Measurements from ENCODE around the gene GRM7.

The GRM7 gene

GRCh38 chr3:7745711-7746110, 884.8 kb downstream of the GRM7 start:
- Histone ChIP-seq H3K4me3 (ENCODE audit: low read length) (no peak overlapping the region), H3K27ac (ENCODE audit: low read depth, low read length) (no peak overlapping the region), H3K27me3 (ENCODE audit: control insufficient read depth, low read length) (no peaks in the 10 kb centered on the region), H3F3A (ENCODE audit: control insufficient read depth, insufficient read depth) (no peaks in the 10 kb centered on the region), H3K36me3 (ENCODE audit: control insufficient read depth, low read length) (no peaks in the 10 kb centered on the region), H3K9me2 (replicated peaks; ENCODE audit: control insufficient read depth, low read length) (no peaks in the 10 kb centered on the region), H3K79me2 (ENCODE audit: control insufficient read depth, low read length) (no peaks in the 10 kb centered on the region), H3K4me2 (ENCODE audit: low read length) (no peak overlapping the region), H4K20me1 (ENCODE audit: control insufficient read depth, insufficient read depth, low read depth, low read length) (no peaks in the 10 kb centered on the region), H3K9me3 (ENCODE audit: control insufficient read depth, insufficient read depth, low read length) (no peaks in the 10 kb centered on the region), H3K4me1 (ENCODE audit: control insufficient read depth, low read length) (no peaks in the 10 kb centered on the region)
- TF ChIP-seq, protein P1, sequence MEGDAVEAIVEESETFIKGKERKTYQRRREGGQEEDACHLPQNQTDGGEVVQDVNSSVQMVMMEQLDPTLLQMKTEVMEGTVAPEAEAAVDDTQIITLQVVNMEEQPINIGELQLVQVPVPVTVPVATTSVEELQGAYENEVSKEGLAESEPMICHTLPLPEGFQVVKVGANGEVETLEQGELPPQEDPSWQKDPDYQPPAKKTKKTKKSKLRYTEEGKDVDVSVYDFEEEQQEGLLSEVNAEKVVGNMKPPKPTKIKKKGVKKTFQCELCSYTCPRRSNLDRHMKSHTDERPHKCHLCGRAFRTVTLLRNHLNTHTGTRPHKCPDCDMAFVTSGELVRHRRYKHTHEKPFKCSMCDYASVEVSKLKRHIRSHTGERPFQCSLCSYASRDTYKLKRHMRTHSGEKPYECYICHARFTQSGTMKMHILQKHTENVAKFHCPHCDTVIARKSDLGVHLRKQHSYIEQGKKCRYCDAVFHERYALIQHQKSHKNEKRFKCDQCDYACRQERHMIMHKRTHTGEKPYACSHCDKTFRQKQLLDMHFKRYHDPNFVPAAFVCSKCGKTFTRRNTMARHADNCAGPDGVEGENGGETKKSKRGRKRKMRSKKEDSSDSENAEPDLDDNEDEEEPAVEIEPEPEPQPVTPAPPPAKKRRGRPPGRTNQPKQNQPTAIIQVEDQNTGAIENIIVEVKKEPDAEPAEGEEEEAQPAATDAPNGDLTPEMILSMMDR (IDR thresholded peaks at IDR 0.05; ENCODE audit: low read depth, low read length, poor library complexity, severe bottlenecking) = no peak
- TF ChIP-seq EZH2phosphoT487 (IDR thresholded peaks at IDR 0.05; ENCODE audit: borderline replicate concordance, low read length) = no peak

GRCh38 chr3:7749931-7750695, 889.2 kb downstream of the GRM7 start:
- H4K20me1 ChIP-seq (ENCODE audit: control insufficient read depth, insufficient read depth, low read depth, low read length) = no peaks in the 10 kb centered on the region
- TF ChIP-seq EZH2phosphoT487 (IDR thresholded peaks at IDR 0.05; ENCODE audit: borderline replicate concordance, low read length) = no peak
- TF ChIP-seq, protein P1 (IDR thresholded peaks at IDR 0.05; ENCODE audit: low read depth, low read length, poor library complexity, severe bottlenecking) = no peak
- H3F3A ChIP-seq (ENCODE audit: control insufficient read depth, insufficient read depth) = no peaks in the 10 kb centered on the region

GRCh38 chr3:7752005-7752404, 891.1 kb downstream of the GRM7 start:
- H3K9me3 ChIP-seq (ENCODE audit: control insufficient read depth, insufficient read depth, low read length) = no peaks in the 10 kb centered on the region
- no peaks in the 10 kb centered on the region for H3K4me1 ChIP-seq (ENCODE audit: control insufficient read depth, low read length)
- TF ChIP-seq EZH2phosphoT487 (IDR thresholded peaks at IDR 0.05; ENCODE audit: borderline replicate concordance, low read length) = no peak
- TF ChIP-seq, protein P1 (IDR thresholded peaks at IDR 0.05; ENCODE audit: low read depth, low read length, poor library complexity, severe bottlenecking) = no peak
- H3F3A ChIP-seq (ENCODE audit: control insufficient read depth, insufficient read depth) = no peaks in the 10 kb centered on the region
- H4K20me1 ChIP-seq (ENCODE audit: control insufficient read depth, insufficient read depth, low read depth, low read length) = no peaks in the 10 kb centered on the region
- no peaks in the 10 kb centered on the region for H3K79me2 ChIP-seq (ENCODE audit: control insufficient read depth, low read length)
- H3K4me3 ChIP-seq (ENCODE audit: low read length) = no peak overlapping the region
- no peaks in the 10 kb centered on the region for H3K36me3 ChIP-seq (ENCODE audit: control insufficient read depth, low read length)
- H3K27me3 ChIP-seq (ENCODE audit: control insufficient read depth, low read length) = no peaks in the 10 kb centered on the region
- no peaks in the 10 kb centered on the region for H3K9me2 ChIP-seq (replicated peaks; ENCODE audit: control insufficient read depth, low read length)
- no peak overlapping the region for H3K4me2 ChIP-seq (ENCODE audit: low read length)
- H3K27ac ChIP-seq (ENCODE audit: low read depth, low read length) = no peak overlapping the region

More at GRCh38 chr3:7749931-7750695, 889.2 kb downstream of the GRM7 start:
- Histone ChIP-seq H3K79me2 (ENCODE audit: control insufficient read depth, low read length) (no peaks in the 10 kb centered on the region), H3K27me3 (ENCODE audit: control insufficient read depth, low read length) (no peaks in the 10 kb centered on the region), H3K36me3 (ENCODE audit: control insufficient read depth, low read length) (no peaks in the 10 kb centered on the region), H3K4me2 (ENCODE audit: low read length) (no peak overlapping the region), H3K27ac (ENCODE audit: low read depth, low read length) (no peak overlapping the region), H3K9me2 (replicated peaks; ENCODE audit: control insufficient read depth, low read length) (no peaks in the 10 kb centered on the region), H3K4me3 (ENCODE audit: low read length) (no peak overlapping the region), H3K4me1 (ENCODE audit: control insufficient read depth, low read length) (no peaks in the 10 kb centered on the region), H3K9me3 (ENCODE audit: control insufficient read depth, insufficient read depth, low read length) (no peaks in the 10 kb centered on the region)

Measured in DOHH2 (cell line).